K562 (cell line): ENCODE data around the gene MARK3.

Source experiments
- CEBPB ChIP-seq: fragments of 450-650 bp; IDR thresholded peaks from 2 replicates; pipeline ENCODE4 v1.6.1; 2016; ENCODE audit warnings: missing genetic modification characterization, missing compliant biosample characterization
- DPF2 ChIP-seq: fragments of 450-650 bp; IDR thresholded peaks from 2 replicates; pipeline ENCODE4 v1.6.1; 2016
- FOXA1 ChIP-seq: fragments of 450-650 bp; IDR thresholded peaks from 2 replicates; pipeline ENCODE4 v1.6.1; 2016; ENCODE audit warnings: mild to moderate bottlenecking, borderline replicate concordance
- HDAC6 ChIP-seq: IDR thresholded peaks from 2 replicates; pipeline ENCODE4 v1.6.1; 2012; ENCODE audit warnings: low read depth, mild to moderate bottlenecking, control low read depth, inconsistent platforms, low read length, moderate library complexity
- JUN ChIP-seq, 2 experiments: sonication (generic) in 1 of 2; formaldehyde crosslinking in 1 of 2; IDR thresholded peaks; 2 replicates each; pipeline versions ENCODE4 v1.6.1 to v1.8.0; 2012 to 2022; ENCODE audit warnings: borderline replicate concordance in 2 of 2, mild to moderate bottlenecking in 2 of 2, improper control_type of control experiment in 1 of 2, low read depth in 1 of 2, low read length in 1 of 2, missing genetic modification reagents in 1 of 2
- POLR2G ChIP-seq: fragments of 200-400 bp; formaldehyde crosslinking; IDR thresholded peaks from 2 replicates; pipeline ENCODE4 v1.6.1; 2017; ENCODE audit warnings: low read depth, mild to moderate bottlenecking, antibody characterized with exemption, low read length, moderate library complexity
- POLR3A ChIP-seq: IDR thresholded peaks from 2 replicates; pipeline ENCODE4 v1.6.1; 2011; ENCODE audit warnings: borderline replicate concordance, mild to moderate bottlenecking, moderate library complexity; ENCODE audit not compliant: insufficient read length, insufficient read depth; ENCODE audit errors: extremely low read depth
- RBM34 ChIP-seq: fragments of 200-400 bp; formaldehyde crosslinking; IDR thresholded peaks from 2 replicates; pipeline ENCODE4 v1.6.1; 2018; ENCODE audit warnings: low read length, borderline replicate concordance; ENCODE audit not compliant: insufficient read depth
- REST ChIP-seq, 2 experiments: fragments of 450-650 bp; formaldehyde crosslinking in 1 of 2; IDR thresholded peaks; 2 replicates each; pipeline versions ENCODE4 v1.4.0 to v1.6.1; 2014 to 2020; ENCODE audit warnings: mild to moderate bottlenecking in 2 of 2, borderline replicate concordance in 1 of 2, low read depth in 1 of 2
- SIN3A ChIP-seq, 2 experiments: fragments of 150-350 bp in 1 of 2; IDR thresholded peaks; 2 replicates each; pipeline ENCODE4 v1.6.1; 2011 to 2016; ENCODE audit warnings: borderline replicate concordance in 2 of 2, low read depth in 2 of 2, low read length in 2 of 2, mild to moderate bottlenecking in 2 of 2, moderate library complexity in 2 of 2; ENCODE audit not compliant: control insufficient read depth in 1 of 2
- YY1 ChIP-seq, 3 experiments: IDR thresholded peaks; 2 replicates each; pipeline ENCODE4 v1.6.1; 2011; ENCODE audit warnings: low read length in 2 of 3, mild to moderate bottlenecking in 2 of 3, moderate library complexity in 2 of 3, borderline replicate concordance in 1 of 3, control low read depth in 1 of 3, low read depth in 1 of 3; ENCODE audit not compliant: insufficient read depth in 3 of 3, insufficient replicate concordance in 2 of 3, control insufficient read depth in 1 of 3, insufficient read length in 1 of 3; ENCODE audit errors: extremely low read depth in 1 of 3
- ZEB2 ChIP-seq: fragments of 450-650 bp; IDR thresholded peaks from 2 replicates; pipeline ENCODE4 v1.6.1; 2016
- ZNF263 ChIP-seq: sonication (generic); formaldehyde crosslinking; IDR thresholded peaks from 2 replicates; pipeline ENCODE4 v1.8.0; 2022; ENCODE audit warnings: mild to moderate bottlenecking, missing genetic modification reagents, borderline replicate concordance
- ZNF280B ChIP-seq: fragments of 250-450 bp; sonication (Bioruptor Pico); IDR thresholded peaks from 2 replicates; pipeline ENCODE4 v1.5.1; 2021; ENCODE audit warnings: mild to moderate bottlenecking

GRCh38 chr14:103449634-103450161 lies 64.5 kb downstream of the MARK3 start:
- no peak for TF ChIP-seq POLR3A
- no peak for TF ChIP-seq HDAC6
- no peak for TF ChIP-seq ZEB2
- TF ChIP-seq SIN3A (IDR thresholded peaks at IDR 0.05; ENCODE audit: borderline replicate concordance in 2 of 2, control insufficient read depth in 1 of 2, low read depth in 2 of 2, low read length in 2 of 2) = no peak
- TF ChIP-seq ZNF263 (CRISPR knock-in tag) = no peak
- no peak for TF ChIP-seq DPF2
- TF ChIP-seq CEBPB (tag) = no peak
- TF ChIP-seq RBM34 = no peak
- TF ChIP-seq ZNF280B (CRISPR knock-in tag) = no peak
- no peak for TF ChIP-seq FOXA1
- TF ChIP-seq YY1 (IDR thresholded peaks at IDR 0.05; ENCODE audit: borderline replicate concordance in 1 of 3, control insufficient read depth in 1 of 3, extremely low read depth in 1 of 3, insufficient read depth in 3 of 3, insufficient read length in 1 of 3, insufficient replicate concordance in 2 of 3, low read depth in 1 of 3, low read length in 2 of 3) = no peak
- no peak for TF ChIP-seq REST (IDR thresholded peaks at IDR 0.05; ENCODE audit: borderline replicate concordance)
- TF ChIP-seq REST (CRISPR knock-in tag; IDR thresholded peaks at IDR 0.05; ENCODE audit: low read depth) = no peak
- no peak for TF ChIP-seq POLR2G
- TF ChIP-seq JUN (IDR thresholded peaks at IDR 0.05; ENCODE audit: borderline replicate concordance, low read depth, low read length) = no peak
- no peak for TF ChIP-seq JUN (CRISPR knock-in tag; IDR thresholded peaks at IDR 0.05; ENCODE audit: borderline replicate concordance)
